GM12878 (cell line): ENCODE results near the gene TGFB3. TPM values are rescaled to one million over a fixed set of nuclear protein-coding genes. Genes with fewer than 3 reads are reported as not detected.

ENCODE experiments used
- ATAC-seq: fragments of 200-7000 bp; cut with Tn5 transposase; 3 replicates; pipeline ENCODE4 v1.9.1; 2020; ENCODE audit warnings: mild to moderate bottlenecking, moderate library complexity
- BruUV-seq: library from RNA; stranded (reverse); fragments of 400-500 nt; replicated peaks from 2 replicates; lab custom pipeline; 2021; lab: Mats Ljungman, UMichigan
- CTCF ChIA-PET: fragments of 300-600 bp; sonication (Branson Sonifier 250); formaldehyde crosslinking; extraction: SDS; loops from one replicate; lab custom pipeline; 2021; ENCODE audit warnings: inconsistent platforms; lab: Yijun Ruan, JAX
- POLR2A ChIA-PET: fragments of 350-600 bp; formaldehyde crosslinking; extraction: SDS; loops from one replicate; lab custom pipeline; 2021; ENCODE audit warnings: inconsistent platforms; lab: Charles Lee
- RAD21 ChIA-PET: fragments of 300-600 bp; sonication (Branson Sonifier 250); formaldehyde crosslinking; loops from one replicate; lab custom pipeline; 2023; ENCODE audit warnings: antibody characterized with exemption; ENCODE audit not compliant: unreplicated experiment; lab: Charles Lee
- SMC1A ChIA-PET: fragments of 300-600 bp; sonication (Branson Sonifier 250); formaldehyde crosslinking; loops from one replicate; lab custom pipeline; 2023; ENCODE audit not compliant: unreplicated experiment, uncharacterized antibody; lab: Charles Lee
- DNase-seq: peaks from one replicate; pipeline ENCODE4 v3.0.0-alpha.2; 2011; ENCODE audit warnings: low read depth, low spot score
- FAIRE-seq: peaks from 3 replicates; lab custom pipeline; 2011; peaks lifted over from hg19 to GRCh38; lab: Jason Lieb, UNC
- H2AFZ ChIP-seq: 2 replicates; pipeline ENCODE4 v1.6.0; 2011; ENCODE audit warnings: low read depth, low read length, control low read depth; ENCODE audit not compliant: control insufficient read depth
- H3K27ac ChIP-seq: 2 replicates; pipeline ENCODE4 v1.5.1; 2011; ENCODE audit warnings: control low read depth; ENCODE audit not compliant: control insufficient read depth, insufficient read depth
- H3K27me3 ChIP-seq, 2 experiments: replicated peaks in 1 of 2; 2 replicates each; pipeline versions ENCODE4 v1.6.0 to v1.6.1; 2011; ENCODE audit warnings: low read length in 1 of 2; ENCODE audit not compliant: control insufficient read depth in 2 of 2, insufficient read depth in 2 of 2
- H3K36me3 ChIP-seq, 2 experiments: 2 replicates each; pipeline ENCODE4 v1.5.1; 2011; ENCODE audit warnings: low read length in 1 of 2; ENCODE audit not compliant: control insufficient read depth in 2 of 2, insufficient read depth in 2 of 2
- H3K4me1 ChIP-seq: 2 replicates; pipeline ENCODE4 v1.6.1; 2011; ENCODE audit warnings: mild to moderate bottlenecking, low read length, moderate library complexity, mixed read lengths; ENCODE audit not compliant: control insufficient read depth, insufficient read depth
- H3K4me2 ChIP-seq: 2 replicates; pipeline ENCODE4 v1.6.0; 2011; ENCODE audit warnings: control low read depth; ENCODE audit not compliant: control insufficient read depth, insufficient read depth
- H3K4me3 ChIP-seq: fragments of 200-600 bp; sonication (generic); 2 replicates; pipeline ENCODE4 v1.5.1; 2016
- H3K79me2 ChIP-seq: 2 replicates; pipeline ENCODE4 v1.6.0; 2011; ENCODE audit warnings: low read length; ENCODE audit not compliant: control insufficient read depth, insufficient read depth
- H3K9ac ChIP-seq: 2 replicates; pipeline ENCODE4 v1.8.0; 2011; ENCODE audit warnings: low read length, control low read depth, mixed read lengths; ENCODE audit not compliant: control insufficient read depth, insufficient read depth
- H3K9me3 ChIP-seq: replicated peaks from 3 replicates; pipeline ENCODE4 v1.5.1; 2011; ENCODE audit warnings: mild to moderate bottlenecking, low read length; ENCODE audit not compliant: control insufficient read depth, insufficient read depth
- H4K20me1 ChIP-seq: 2 replicates; pipeline ENCODE4 v1.6.0; 2011; ENCODE audit not compliant: control insufficient read depth, insufficient read depth
- CTCF ChIP-seq, 3 experiments: IDR thresholded peaks in 2 of 3; conservative IDR thresholded peaks in 1 of 3; 2 replicates each; pipeline ENCODE4 v1.5.1; 2011; ENCODE audit warnings: low read depth in 3 of 3, low read length in 3 of 3, mild to moderate bottlenecking in 3 of 3, control low read depth in 2 of 3, moderate library complexity in 2 of 3, inconsistent platforms in 1 of 3, mixed read lengths in 1 of 3; ENCODE audit not compliant: control insufficient read depth in 2 of 3, insufficient read depth in 1 of 3; ENCODE audit errors: extremely low read depth in 1 of 3
- E2F4 ChIP-seq: IDR thresholded peaks from 2 replicates; pipeline ENCODE4 v1.6.1; 2012; ENCODE audit warnings: low read depth, low read length, improper control_type of control experiment
- MXI1 ChIP-seq: fragments of 150-350 bp; IDR thresholded peaks from 2 replicates; pipeline ENCODE4 v1.6.1; 2011; ENCODE audit warnings: low read depth, mild to moderate bottlenecking, inconsistent platforms, low read length, improper control_type of control experiment
- NR2C1 ChIP-seq: fragments of 450-650 bp; IDR thresholded peaks from 2 replicates; pipeline ENCODE4 v1.6.1; 2017; ENCODE audit warnings: antibody characterized with exemption, mild to moderate bottlenecking, moderate library complexity
- NR2C2 ChIP-seq: IDR thresholded peaks from 2 replicates; pipeline ENCODE4 v1.6.1; 2011; ENCODE audit warnings: borderline replicate concordance, low read depth; ENCODE audit not compliant: control insufficient read depth, insufficient read length
- RAD21 ChIP-seq: IDR thresholded peaks from 2 replicates; pipeline ENCODE4 v1.6.1; 2011; ENCODE audit warnings: mild to moderate bottlenecking, low read depth, low read length, moderate library complexity; ENCODE audit not compliant: insufficient read depth
- SMARCA5 ChIP-seq: fragments of 450-650 bp; IDR thresholded peaks from 2 replicates; pipeline ENCODE4 v1.6.1; 2017; ENCODE audit warnings: mild to moderate bottlenecking
- SMC3 ChIP-seq: IDR thresholded peaks from 2 replicates; pipeline ENCODE4 v1.6.1; 2011; ENCODE audit warnings: low read length, improper control_type of control experiment, borderline replicate concordance
- SUPT20H ChIP-seq: IDR thresholded peaks from 2 replicates; pipeline ENCODE4 v1.6.1; 2011; ENCODE audit warnings: low read depth, mild to moderate bottlenecking, low read length, moderate library complexity, borderline replicate concordance; ENCODE audit not compliant: control insufficient read depth
- TBL1XR1 ChIP-seq: IDR thresholded peaks from 2 replicates; pipeline ENCODE4 v1.6.1; 2012; ENCODE audit warnings: low read depth, low read length, improper control_type of control experiment
- WGBS: methylation state at CpG from one replicate; pipeline ENCODE4 v1.1.6; 2016; ENCODE audit warnings: low lambda C conversion rate; ENCODE audit not compliant: insufficient replicate concordance, insufficient coverage; ENCODE audit errors: missing lambda C conversion rate; 5-methylcytosine and 5-hydroxymethylcytosine counted together
- in situ Hi-C: fragments of 300-500 bp; cut with MboI; formaldehyde crosslinking; loops from 9 replicates; pipeline ENCODE4 v1.14.3; 2018; ENCODE audit warnings: mixed read lengths
- intact Hi-C: fragments of 100-400 bp; cut with micrococcal nuclease; formaldehyde crosslinking; loops from one replicate; pipeline ENCODE4 v1.14.2; 2022; ENCODE audit not compliant: unreplicated experiment
- polyA plus RNA-seq, 11 experiments: library from polyadenylated mRNA; depleted of rRNA in 4 of 11; unstranded in 6 of 11; stranded (reverse) in 5 of 11; fragments of >200 nt; fragmentation: Nextera tagmentation in 4 of 11; fragmentation: Illumina TruSeq in 1 of 11; extraction: Ambion mirVana in 4 of 11; extraction: Trizol in 1 of 11; gene quantifications; 1 replicate in 1 of 11; 2 replicates in 10 of 11; pipeline versions ENCODE4 v1.2.1 to v1.2.3, GENCODE V29; 2011 to 2016; ENCODE audit warnings: inconsistent platforms in 2 of 11, missing spikeins in 2 of 11, low read depth in 1 of 11
- total RNA-seq, 4 experiments: library from RNA; depleted of rRNA in 3 of 4; stranded (reverse); fragments of >200 nt in 3 of 4; fragmentation: Illumina TruSeq in 1 of 4; extraction: Trizol in 1 of 4; gene quantifications; 2 replicates each; pipeline versions ENCODE4 v1.2.1 to v1.2.3, GENCODE V29; 2013 to 2021

TGFB3 gene
- total and polyA plus RNA-seq, 10 of the 15 experiments (the other 5 are each of a cell fraction or from before 2014, with no cell fraction given), result 0.27 to 2.6 (median 0.82) TPM

GRCh38 chr14:75979071-75979571 is 2.7 kb downstream of the TGFB3 start:
- ChIA-PET POLR2A (interaction anchor here (0.7 to 1.4 kb wide), 2 partner anchors 28 to 72 kb away, joined by 3 to 5 read pairs; no protein-coding TSS in a partner anchor), CTCF (interaction anchor here (0.9 to 15.4 kb wide), 12 partner anchors 8 to 402 kb away, joined by 3 to 390 read pairs (median 6); no protein-coding TSS in a partner anchor), RAD21 (interaction anchor here (0.8 to 11.1 kb wide), 7 partner anchors 19 to 402 kb away, joined by 3 to 179 read pairs (median 4); no protein-coding TSS in a partner anchor), SMC1A (interaction anchor here (0.8 to 13.7 kb wide), 9 partner anchors 10 to 402 kb away, joined by 3 to 190 read pairs (median 4); no protein-coding TSS in a partner anchor)
- 73% methylated on average over 14 of the region's 14 CpGs for WGBS
- Histone ChIP-seq H3K27ac (no peak overlapping the region), H3K79me2 (no peaks in the 10 kb centered on the region), H4K20me1 (no peaks in the 10 kb centered on the region), H3K4me2 (no peak overlapping the region), H3K36me3 (no peaks in the 10 kb centered on the region), H3K9ac (no peak overlapping the region), H3K4me1 (peaks cover 22% of the 10 kb centered on the region), H3K4me3 (no peak overlapping the region), H3K27me3 (no peaks in the 10 kb centered on the region; a peak in 1 of 4 replicates), H2AFZ (no peak overlapping the region), H3K9me3 (no peaks in the 10 kb centered on the region)
- intact Hi-C loops, result loop anchor here (10.0 kb wide), 1 partner anchor 804 kb away; the partner anchor contains the start of gene TMED10
- no peak for ATAC-seq
- DNase-seq, result no peak
- in situ Hi-C loops, result no loop called here
- TF ChIP-seq MXI1 (no peak), E2F4 (no peak), NR2C2 (no peak), SUPT20H (no peak), SMC3 (peak; percentile 64), TBL1XR1 (no peak), RAD21 (peak; percentile 79), NR2C1 (no peak), SMARCA5 (peak; percentile 22; the same call in 1 of the 2 replicates), CTCF (IDR thresholded peaks at IDR 0.05 in 2 of 3, conservative IDR thresholded peaks at IDR 0.05 in 1 of 3; ENCODE audit: control insufficient read depth in 2 of 3, extremely low read depth in 1 of 3, insufficient read depth in 1 of 3, low read depth in 3 of 3, low read length in 3 of 3) (peak; percentile 40 to 60 (median 53))
- no peak for FAIRE-seq
- BruUV-seq, result no TSS peak
